CD4-positive, alpha-beta T cell treated with Interleukin-6 for 4 hours (primary cell): Measurements from ENCODE around the gene ZNF592.

Experiments
- DNase-seq: peaks from one replicate; pipeline ENCODE4 v3.0.0-alpha.2; 2020; ENCODE audit warnings: mixed read lengths

The ZNF592 gene

DNA sequence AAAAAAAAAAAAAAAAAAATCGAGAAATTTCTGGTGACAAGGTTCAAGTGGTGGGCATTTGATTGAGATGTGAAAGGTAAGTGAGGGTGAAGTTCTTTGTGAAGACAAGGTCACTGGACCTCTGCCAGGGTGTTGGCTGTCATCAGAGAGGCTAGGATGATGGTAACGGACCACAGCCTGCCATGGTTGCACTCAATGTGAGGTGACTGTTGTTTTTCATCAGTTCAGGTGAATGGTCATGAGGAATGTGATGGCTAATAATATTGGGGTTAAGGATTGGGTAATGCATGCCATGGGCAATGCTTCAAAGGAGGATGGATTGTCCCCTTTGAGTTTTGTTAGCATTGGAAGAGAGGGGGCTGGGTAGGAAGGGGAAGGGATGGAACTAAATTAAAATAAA, 64.5 kb downstream of the ZNF592 start:
- DNase-seq, result no peak

DNA sequence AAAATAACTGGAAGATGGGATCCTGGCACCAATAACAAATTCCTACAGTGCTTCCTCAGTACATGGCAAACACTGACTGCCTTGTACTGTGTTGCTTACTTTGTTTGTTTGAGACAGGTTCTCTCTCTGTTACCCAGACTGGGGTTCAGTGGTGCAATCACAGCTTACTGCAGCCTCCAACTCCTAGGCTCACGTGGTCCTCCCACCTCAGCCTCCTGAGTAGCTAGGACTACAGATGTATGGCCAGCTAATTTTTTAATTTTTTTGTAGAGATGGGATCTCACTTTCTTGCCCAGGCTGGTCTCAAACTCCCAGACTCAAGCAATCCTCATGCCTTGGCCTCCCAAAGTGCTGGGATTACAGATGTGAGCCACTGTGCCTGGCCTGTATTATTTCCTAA, 65.0 kb downstream of the ZNF592 start:
- DNase-seq, result no peak

DNA sequence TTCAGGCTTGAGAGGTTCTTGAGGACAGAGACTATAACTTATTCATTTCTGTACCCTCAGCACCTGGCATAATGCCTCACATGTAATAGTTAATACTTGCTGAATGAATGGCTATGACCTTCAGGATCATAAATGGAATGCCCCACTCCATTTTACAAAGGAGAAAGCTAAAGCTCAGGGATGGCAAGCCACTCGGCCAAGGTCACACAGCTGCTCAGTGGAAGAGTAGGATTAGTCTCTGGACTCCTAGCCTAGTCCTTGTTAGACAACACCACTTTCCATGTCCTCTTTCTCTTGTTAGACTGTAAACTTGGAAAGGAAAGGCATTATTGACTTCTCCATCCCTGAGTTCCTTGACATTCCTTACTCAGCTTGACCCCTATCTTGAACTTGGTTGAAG, 65.5 kb downstream of the ZNF592 start:
- DNase-seq, result no peak

DNA sequence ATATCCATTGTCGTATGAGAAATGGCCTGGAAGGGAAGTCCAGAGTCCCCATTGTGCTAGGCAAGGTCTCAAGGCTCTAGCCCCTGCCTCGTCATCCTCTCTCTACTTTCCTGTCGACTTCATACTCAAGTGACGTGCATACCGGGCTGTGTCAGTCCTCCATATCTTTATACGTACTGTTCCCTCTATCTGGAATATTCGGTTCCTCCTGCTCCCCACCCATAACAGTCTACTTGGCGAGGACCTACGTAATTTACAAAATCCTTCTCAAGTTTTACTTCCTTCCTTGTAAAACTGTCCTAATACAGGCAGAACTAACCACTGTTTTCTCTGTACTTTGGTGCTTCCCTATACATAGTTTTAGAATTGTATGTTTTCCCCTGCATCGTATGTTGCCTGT, 66.5 kb downstream of the ZNF592 start:
- DNase-seq, result no peak

DNA sequence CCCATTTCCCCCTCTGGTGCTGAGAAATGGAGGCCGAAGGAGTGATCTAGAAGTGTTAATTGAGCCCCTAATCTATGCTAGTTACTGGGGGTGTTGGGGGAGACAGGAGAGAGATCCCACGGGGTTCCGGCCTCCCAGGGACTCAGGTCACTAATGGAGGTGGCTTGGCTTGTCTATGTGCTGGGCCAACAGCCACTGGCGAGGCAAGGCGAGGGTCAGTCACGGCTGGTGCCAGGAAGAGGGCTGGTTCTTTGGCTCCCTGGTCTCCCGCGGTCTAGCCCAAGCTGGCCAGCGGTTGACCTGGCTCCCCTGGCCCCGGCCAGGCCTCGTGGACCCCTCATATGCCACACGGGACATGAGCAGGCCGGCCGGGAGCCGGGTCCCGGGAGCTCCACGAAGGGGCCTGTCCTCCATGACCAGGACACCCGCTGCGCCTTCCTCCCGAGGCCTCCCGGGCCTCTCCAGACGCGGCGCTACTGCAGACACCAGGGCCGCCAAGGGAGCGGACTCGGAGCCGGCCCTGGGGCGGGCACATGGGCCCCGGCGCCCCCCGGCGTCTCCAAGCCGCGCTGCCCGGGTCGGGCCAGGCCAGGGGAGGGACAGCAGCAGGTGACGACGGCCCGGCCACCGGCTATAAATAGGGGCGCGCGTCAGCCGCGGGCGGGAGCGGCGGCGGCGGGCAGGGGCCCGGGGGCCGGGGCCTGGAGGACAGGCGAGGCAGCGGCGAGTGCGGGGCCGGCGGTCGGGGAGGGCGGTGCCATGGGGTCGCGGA, 68.5 kb downstream of the ZNF592 start, which contains the start of gene ALPK3:
TSS of gene ALPK3 (plus strand) at position 663 of the 772 bp plus-strand sequence. CDS start at position 760, 97 bp downstream.
- DNase-seq, result no peak

DNA sequence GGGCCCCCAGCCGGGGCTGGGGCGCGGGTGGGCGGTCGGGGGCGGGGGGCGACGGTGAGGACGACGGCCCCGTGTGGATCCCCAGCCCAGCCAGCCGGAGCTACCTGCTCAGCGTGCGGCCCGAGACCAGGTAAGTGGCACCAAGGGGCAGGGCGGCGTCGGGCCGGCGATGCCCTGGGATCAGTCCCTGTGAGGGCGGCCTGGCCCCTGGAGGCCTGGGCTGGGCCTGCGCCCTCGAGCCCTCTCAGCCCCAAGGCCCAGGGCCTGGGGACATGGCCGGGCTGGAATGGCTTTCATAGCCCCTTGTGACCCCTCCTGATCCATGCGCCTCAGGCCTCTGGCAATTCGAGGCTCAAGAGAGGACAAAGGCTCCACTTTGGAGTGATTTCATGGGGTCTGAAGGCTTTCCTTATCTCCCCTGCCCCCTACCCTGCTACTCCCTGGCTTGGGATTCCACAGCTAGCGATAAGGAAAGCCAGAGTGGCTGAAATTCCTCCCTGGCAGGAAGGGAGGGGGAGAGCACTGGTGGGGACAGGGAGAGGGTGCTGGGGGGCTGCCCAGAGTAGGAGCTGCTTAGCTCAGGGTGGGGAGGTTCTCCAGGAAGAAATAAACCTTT, 69.2 kb downstream of the ZNF592 start:
- no peak for DNase-seq

DNA sequence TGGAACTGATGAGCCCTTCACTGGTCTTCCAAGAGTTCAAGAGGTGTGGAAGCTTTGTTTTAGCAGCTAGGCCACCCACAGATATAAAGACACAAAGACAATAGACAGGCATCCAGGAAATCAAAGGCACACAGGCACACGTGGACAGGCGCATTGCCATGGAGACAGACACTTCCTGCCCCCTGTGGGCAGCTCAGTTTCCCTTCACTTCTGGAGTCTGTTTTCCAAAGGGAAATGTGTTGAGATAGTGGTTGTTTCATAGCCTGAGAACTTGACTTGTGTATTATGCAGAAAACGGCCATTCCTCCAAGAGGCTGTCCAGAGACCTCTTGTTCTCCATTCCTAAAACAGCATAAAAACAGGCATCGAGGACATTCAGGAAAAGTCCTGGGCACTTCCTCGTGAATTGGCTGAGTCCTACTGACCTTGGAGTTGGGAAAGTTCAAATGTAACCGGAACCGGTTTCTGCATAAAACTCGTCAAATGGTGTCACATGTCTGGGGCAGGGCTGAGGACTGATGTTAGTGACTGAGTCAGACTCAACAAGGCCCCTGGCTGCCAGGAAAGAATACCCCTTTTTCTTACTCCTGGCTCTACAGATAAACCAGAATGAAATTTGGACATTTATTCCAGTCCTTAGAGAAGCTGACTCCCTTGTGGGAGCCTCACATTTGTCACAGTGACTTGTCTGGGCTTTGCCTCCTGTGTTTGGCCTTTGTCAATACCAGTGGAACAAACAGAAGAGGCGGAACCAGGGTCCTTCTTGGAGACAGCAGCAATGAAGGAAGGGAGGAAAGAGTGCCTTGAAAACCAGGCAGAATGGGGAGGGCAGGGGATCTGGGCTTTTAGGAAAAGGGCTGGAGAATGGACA, 70.1 kb downstream of the ZNF592 start:
- DNase-seq, result peak; percentile 9

DNA sequence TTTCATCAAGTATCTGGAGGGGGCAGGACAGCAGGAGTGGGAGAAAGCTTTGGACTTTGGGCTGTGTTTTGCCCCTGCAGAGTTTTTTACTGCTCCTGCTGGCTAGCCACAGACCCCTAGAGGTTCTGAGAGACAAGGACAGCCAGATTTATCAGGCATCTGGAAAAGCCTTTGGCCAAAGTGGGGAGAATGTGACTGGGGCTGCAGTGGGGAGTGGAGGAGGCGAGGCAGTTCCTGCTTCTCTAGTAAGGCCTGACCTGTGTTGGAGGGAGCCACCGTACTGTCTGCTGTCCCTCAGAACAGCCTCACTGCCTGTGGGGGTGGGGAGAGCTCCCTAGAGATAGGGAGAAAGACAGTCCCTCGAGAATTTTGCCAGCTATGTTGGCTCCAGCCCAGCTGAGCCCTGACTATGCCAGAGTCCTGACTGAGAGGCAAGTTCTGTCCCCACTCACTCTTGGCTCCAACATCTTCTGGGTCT, 70.9 kb downstream of the ZNF592 start:
- no peak for DNase-seq

DNA sequence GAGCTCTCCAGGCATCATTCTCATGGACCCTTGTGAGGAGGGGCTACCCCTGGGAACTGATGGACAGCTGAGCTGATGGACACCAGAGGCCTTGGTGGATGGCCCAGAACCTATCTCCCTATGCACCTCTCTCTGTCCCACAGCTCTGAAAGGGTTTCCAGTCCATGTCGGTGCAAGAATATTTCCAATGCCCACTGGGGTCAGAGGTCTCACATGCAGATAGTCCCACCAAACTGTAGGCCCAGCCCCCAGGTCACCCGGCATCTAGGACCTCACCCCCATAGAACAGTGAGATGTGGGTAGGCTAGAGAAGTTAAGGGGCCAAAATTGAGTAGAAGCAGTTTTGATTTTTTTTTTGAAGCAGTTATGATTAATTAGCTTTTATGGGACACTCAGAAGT, 71.4 kb downstream of the ZNF592 start:
- no peak for DNase-seq

DNA sequence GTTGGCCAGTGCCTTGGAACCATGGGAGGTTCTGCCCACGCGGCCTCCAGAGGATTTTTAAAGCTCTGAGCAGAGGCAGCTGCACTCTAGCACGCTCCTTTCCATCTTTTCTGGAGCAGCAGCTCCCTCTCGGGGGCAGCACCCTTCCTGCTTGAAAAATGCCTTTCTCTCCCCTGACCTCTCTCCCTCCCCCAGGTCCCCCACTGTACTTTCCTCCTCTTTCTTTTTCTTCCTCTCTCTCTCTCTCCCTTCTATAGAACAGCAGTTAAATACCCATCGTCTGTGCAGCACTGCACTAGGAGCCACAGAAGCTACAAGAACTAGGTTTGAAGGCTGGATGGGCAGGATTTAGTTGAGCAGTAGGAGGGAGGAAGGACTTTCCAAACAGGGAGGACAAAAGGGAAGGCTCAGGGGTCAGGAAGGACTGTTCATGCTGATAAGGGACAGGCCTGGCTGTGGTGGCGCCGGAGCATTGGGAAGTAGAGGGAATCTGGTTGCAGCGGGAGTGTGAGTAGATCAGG, 73.2 kb downstream of the ZNF592 start:
- DNase-seq, result no peak

DNA sequence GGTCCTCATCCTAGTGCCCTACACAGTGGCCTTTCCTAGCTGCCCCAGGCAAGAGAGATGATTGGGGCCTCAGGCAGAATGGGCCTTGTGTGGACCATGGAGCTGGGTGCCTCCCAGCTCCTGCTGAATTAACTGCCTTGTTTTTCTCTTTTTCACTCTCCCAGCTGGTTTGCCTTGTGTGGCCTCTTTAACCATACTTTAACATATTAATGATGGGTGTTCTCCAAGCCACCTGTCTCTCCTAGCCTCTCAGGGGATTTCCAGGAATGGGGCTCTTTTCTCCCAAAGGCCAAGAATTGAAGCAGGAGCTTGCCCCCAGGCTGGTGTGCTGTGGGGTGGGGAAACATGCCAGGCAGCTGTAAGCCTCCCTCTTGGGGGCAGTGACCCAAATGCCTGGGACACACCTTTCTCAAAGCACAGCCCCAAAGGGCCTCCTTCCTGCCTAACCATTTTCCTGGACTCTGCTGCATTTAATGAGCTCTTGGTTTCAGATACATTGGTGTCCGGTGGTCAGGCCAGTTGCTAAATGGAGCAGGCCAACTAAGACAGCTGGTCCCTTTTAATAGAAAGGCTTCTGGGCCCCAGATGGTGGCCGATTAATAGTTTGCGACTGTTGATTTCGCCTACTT, 74.4 kb downstream of the ZNF592 start:
- DNase-seq, result no peak

DNA sequence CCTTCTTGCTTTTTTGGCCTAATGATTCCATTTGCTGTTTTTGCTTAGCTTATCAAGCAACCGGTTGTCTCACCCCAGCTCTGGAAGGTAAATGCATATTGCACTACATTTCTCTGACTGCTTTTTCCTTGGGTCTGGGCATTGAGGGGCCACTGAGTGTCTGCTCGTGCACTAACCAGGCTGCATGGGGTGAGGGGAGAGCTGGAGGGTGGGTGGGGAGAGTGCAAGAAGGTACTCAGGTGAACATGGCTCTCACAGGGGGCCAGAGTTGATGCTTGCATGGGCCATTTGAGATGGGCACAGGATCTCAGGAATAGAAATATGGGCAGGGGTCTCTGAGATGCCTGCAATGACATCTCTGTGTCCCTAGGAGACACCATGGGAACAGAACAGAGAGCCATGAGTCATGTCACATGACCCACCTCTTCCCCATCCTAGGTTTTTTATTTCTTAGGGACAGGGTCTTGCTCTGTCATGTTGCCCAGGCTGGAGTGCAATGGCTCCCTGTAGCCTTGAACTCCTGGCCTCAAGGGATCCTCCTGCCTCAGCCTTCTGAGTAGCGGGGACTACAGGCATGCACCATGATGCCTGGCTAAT, 75.0 kb downstream of the ZNF592 start:
- DNase-seq, result no peak

DNA sequence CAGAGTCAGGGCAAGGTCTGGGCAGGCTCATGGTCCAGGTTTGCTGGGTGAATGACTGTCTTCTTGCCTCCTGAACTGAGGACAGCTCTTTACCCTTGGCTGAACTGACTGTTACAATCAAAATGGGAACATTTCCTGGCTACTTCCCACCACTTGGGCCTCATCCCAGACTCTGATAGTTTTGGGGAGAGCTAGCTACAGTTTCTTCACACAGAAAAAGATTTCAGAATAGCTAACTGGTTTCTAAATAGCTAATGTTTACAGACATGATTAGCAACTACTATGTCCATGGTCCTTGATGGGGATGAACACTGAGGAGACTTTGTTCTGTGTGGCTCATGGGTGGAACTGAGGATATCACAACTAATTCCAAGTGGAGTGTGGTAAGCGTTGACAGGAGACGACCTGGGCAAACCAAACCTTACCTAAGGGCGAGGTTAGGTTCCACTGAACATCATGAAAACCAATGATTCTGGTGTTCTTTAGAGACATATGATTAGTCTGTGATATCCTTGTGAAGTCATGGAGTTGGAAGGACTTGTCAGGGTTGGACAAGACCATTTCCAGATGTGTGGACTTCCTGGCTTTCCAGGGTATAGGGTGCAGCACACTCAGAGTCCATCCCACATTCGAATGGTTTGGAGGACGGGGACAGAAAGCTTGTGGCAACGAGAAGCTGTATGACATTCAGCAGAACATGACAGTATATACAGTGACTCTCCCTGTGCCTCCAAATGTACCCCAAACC, 76.0 kb downstream of the ZNF592 start:
- DNase-seq, result no peak

DNA sequence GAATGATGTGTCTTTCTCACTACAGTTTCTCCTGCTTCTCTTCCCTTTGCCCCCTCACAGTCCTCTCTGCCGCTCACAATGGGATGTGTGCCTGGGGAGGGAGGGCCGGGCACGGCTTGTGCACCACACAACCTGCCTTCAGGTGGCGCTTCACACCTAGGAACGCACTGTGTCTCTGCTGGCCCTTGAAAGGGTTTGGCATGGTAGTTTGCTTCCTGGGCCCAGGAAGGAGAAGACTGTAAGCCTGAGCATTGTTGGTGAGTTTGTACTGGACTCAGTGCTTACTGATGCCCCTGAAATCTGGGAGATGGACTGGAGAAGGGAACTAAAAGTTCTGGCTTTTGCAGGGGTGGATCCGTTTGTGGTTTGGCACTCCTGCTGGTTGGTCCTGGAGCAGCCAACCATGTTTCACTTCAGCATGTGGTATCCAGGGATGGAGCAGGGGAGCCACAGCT, 78.0 kb downstream of the ZNF592 start:
- DNase-seq, result no peak

DNA sequence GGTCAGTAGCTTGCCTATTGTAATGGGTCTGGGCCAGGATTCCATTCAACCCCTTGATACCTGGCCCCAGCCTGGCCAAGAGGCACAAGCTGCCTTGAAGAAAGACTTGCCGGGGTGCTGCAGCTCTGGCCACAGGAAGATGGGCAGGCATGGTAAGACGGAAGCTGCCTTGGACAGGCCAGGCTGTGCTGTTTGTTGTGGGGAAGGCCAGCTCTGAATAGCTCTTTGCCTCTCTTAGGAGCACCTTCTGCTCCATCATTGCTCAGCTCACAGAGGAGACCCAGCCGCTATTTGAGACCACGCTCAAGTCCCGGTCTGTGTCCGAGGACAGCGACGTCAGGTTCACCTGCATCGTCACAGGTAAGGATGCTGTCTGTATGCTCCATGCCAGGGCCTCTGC, 78.9 kb downstream of the ZNF592 start:
- DNase-seq, result no peak

DNA sequence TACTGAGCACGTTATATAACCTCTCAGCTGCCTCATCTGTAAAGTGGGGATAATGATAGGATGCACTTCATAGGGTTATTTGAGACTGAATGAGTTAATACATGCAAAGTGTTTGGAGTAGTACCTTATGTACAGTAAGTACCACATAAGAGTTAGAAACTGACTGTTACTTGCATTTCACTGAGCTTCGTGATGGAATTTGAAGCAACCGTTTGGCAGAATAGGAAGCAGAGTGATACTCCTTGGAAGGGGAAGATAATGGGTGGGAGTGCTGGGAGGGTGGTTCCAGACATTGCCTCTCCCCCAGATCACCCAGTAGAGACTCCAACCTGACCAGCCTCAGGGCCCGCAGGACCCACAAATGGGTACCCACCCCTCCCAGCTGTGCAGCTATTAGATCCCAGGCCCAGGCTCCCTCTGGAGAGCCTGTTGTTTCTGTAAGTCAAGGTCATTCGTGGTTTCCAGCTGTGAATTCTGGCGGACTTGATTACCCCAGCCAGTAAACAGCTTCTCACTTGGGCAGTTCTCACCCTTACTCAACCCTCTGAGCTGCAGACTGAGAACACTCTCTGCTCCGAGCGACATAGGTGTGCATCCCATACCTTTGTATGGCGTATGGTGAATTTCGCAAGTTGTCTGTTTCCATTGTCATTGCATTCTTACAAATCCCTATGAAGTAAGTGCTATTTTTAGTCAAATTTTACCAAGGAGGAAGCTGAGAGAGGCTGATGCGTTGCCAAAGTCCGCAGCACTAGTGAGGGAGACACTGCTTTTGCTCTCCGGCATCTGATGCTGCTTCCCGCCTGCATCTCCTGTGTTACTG, 79.9 kb downstream of the ZNF592 start:
- no peak for DNase-seq

DNA sequence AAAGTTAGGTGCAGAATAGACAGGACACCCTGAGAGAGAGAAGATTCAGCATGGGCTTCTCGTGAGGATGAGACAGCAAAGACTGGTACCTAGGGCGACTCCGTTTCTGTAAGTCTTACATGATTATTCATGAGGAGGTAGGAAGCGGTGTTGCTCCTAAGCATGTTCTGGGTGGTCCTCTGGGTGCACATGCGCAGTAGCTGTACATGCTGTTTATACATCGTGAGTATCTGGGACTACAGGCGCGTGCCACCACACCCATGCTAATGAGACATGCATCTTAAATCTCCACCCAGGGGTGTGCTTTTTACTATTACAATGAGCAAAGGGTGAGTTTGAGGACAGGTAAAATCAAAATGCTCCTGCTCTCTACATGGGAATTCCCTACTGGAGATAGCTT, 81.0 kb downstream of the ZNF592 start:
- DNase-seq, result no peak

DNA sequence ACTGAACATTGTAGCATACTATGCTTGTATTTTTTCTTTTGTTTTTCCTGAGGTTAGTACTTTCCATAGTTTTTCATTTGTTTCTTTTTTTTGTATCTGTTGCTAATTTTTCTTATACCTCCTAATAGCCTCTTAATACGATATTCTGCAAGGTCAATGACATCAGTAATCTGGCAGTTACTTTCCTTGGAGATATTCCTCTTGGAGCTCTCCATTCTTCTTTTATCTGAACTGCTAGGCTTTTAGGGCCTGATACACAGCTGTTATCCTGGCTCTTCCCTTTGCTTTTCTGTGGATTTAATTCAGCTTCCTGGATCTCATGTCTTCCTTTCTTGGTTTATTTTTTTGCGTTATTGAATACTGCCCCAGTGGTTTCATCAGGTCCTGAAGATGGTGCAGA, 81.6 kb downstream of the ZNF592 start:
- no peak for DNase-seq

DNA sequence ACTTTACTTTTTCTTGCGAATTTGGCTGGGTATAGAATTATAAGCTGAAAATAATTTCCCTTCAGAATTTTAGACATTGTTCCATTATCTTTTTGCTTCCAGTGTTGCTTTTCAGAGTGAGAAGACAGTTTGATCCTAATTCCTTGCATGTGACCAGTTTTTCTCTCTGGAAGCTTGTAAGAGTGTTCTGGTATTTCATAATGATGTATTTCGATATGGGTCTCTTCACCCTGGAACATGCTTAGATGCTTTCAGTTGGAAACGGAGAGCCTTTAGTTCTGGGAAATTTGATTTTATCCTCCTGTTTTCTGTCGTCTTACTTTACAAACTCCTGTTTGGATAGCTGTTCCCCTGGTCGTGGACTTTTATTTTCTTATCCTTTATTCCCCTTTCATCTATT, 82.6 kb downstream of the ZNF592 start:
- no peak for DNase-seq

DNA sequence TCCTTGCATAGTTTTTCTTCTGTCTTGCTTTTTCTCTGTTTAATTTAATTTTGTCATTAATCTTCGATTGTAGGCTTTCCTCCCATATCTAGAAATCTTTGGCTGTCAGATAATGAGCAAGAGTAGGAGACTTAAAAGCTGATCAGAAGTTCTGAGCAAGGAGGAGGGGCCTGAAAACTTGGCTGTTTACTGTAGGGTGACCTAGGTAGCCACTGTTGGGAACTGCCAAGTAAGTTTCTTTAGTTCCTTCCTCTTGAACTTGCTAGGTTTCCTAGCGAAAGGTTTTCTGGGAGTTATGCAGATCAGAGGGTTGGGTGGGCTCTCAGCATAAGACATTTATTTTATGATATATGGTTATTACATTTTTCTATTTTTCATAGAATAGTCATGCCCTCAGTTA, 83.2 kb downstream of the ZNF592 start:
- DNase-seq, result no peak
